Subcutaneous adipose tissue (tissue), 4 donors: Measurements from ENCODE around the gene ARHGEF18. TPM values are rescaled to one million over a fixed set of nuclear protein-coding genes. Genes with fewer than 3 reads are reported as not detected.

Source experiments
- CTCF ChIP-seq: fragments of 450-650 bp; IDR thresholded peaks from one replicate; pipeline ENCODE4 v1.5.1; 2016; ENCODE audit warnings: low read depth, mild to moderate bottlenecking, control low read depth, antibody characterized with exemption, moderate library complexity
- total RNA-seq, 4 donors: library from RNA; depleted of rRNA; stranded (reverse); fragments of >200 nt; gene quantifications; one replicate each; pipeline ENCODE4 v1.1.0, GENCODE V29; 2016

The ARHGEF18 gene
- total RNA-seq, 4 donors from 2014 or later = 10.9 to 18.5 (median 16.9) TPM

DNA sequence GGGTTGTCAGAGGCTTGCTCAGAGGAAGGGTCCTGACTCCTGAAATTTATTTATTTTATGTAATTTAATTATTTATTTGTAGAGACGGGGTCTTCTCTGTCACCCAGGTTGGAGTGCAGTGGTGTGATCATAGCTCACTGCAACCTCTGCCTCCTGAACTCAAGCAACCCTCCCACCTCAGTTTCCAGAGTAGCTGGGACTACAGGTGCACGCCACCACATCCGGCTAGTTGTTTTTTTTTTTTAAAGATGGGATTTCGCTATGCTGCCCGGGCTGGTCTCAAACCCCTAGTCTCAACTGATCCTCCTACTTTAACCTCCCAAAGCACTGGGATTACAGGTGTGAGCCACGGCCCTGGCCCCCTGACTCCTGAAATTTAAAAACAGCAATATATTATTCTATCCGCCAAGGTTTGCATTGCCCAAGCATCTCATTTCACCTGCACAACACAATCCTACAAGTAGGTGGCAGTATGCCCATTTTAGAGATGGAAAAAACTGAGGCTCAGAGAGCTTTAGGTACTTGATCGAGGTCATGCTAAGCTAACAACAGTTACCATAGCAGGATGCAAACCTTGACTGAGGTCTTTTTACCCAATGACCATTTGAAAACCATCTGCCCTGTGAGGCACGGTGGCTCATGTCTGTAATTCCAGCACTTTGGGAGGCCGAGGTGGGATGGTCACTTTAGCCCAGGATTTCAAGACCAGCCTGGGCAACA is 18.1 kb downstream of the ARHGEF18 start:
- no peak for TF ChIP-seq CTCF

GRCh38 chr19:7368456-7368855 is 19.7 kb downstream of the ARHGEF18 start:
- no peak for TF ChIP-seq CTCF

GRCh38 chr19:7370546-7370945 is 21.8 kb downstream of the ARHGEF18 start:
- TF ChIP-seq CTCF = no peak

DNA sequence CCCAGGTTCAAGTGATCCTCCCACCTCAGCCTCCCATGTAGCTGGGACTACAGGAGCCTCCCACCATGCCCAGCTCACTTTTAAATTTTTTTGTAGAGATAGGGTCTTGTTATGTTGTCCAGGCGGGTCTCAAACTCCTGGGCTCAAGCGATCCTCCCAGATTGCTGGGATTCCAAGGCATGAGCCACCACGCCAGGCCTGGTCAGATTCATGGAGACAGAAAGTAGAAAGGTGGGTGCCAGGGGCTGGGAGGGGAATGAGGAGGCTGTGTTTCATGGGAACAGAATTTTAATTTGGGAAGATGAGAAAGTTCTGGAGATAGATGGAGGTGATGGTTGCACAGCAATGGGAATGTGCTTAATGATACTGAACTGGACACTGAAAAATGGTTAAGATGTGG is 22.3 kb downstream of the ARHGEF18 start:
- TF ChIP-seq CTCF = no peak

DNA sequence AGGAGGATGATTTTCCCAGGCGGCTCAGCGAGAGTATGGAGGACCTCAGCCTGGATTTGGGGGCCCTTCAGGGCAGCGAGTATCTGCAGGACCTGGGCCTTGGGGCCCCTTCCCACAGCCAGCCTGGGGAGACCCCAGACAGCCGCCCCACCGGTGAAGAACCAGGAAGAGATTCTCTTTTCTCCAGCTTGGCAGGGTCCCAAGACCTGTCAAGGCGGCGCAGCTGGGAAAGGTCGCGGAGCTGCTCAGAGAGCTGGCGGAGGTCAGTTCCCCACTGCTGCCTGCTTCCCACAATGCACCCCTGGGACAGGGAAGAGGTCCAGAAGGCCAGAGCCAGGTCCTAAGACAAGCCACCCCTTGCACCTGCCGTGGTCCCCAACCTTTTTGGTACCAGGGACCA is 24.1 kb downstream of the ARHGEF18 start:
- TF ChIP-seq CTCF = no peak

DNA sequence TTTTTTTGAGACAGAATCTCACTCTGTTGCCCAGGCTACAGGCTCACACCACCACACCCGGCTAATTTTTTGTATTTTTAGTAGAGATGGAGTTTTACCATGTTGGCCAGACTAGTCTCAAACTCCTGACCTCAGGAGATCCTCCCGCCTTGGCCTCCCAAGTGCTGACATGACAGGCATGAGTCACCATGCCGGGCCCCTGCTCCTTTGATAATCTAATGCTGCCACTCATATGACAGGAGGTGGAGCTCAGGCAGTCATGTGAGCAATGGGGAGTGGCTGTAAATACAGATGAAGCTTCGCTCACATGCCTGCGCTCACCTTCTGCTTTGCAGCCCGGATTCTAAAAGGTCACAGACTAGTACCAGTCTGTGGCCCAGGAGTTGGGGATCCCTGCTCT is 25.1 kb downstream of the ARHGEF18 start:
- no peak for TF ChIP-seq CTCF

GRCh38 chr19:7376151-7376852 is 27.6 kb downstream of the ARHGEF18 start:
- no peak for TF ChIP-seq CTCF
